ENCODE data around the gene TRAPPC3L. TPM values are rescaled to one million over a fixed set of nuclear protein-coding genes. Genes with fewer than 3 reads are reported as not detected.

The TRAPPC3L gene
- polyA plus RNA-seq, 1 of the 3 experiments (the other 2 are of a cell fraction) = 0.03 TPM

DNA sequence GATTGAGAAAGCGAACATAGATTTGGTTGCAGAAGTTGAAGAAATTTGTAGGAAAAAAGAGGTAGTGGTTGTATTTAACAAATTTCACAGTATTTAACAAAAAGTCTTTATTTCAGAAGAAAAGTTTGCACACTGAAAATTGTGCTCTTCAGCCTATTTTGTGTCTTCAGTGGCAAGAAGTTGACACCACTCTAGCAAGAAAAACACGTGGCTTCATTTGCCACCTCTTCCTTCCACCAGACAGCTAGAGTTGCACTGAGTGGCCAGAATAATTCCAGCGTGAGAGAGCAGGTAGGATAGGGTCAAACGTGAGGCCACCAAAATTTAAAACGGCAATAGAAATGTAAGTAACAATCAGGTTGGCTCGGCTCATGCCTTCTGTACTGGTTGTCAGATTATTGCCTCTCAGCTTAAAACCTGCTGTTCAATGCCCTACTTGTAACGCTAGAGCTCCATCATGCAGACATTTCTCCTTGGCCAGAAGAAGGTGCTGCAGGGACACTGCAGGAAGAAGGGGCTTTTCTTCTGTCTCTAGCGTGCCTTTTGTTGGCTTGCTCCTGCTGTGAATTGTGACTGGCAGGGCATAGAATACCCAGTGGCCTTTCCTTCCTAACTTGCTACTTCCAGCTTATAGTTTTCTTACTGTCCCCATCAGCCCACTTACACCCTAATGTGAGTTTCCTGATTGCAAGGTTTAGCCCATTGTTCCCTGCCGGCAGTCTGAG is 12.1 kb downstream of the TRAPPC3L start:
- peak overlapping the region; percentile 58 for H2AFZ ChIP-seq (ENCODE audit: low read depth)
- no peaks in the 10 kb centered on the region for H3K9me3 ChIP-seq
- ChIA-PET CTCF (interaction anchor here (0.8 to 4.5 kb wide), 17 partner anchors 8 to 461 kb away, joined by 3 to 55 read pairs (median 4); partner anchors contain the start of genes CALHM5, TRAPPC3L and TSPYL1), POLR2A (no interaction called here)
- no peaks in the 10 kb centered on the region for H3K9me2 ChIP-seq
- H4K20me1 ChIP-seq (ENCODE audit: insufficient read depth) = no peaks in the 10 kb centered on the region
- H3K79me2 ChIP-seq (ENCODE audit: insufficient read depth) = no peaks in the 10 kb centered on the region
- H3K4me1 ChIP-seq (ENCODE audit: control insufficient read depth in 1 of 2, insufficient read depth in 2 of 2, low read depth in 1 of 2, low read length in 1 of 2) = peaks cover 0 to 17% of the 10 kb centered on the region in 2 experiments; a peak in 2 of 4 replicates
- no peaks in the 10 kb centered on the region for H3K27me3 ChIP-seq (ENCODE audit: insufficient read depth)
- no peak overlapping the region for H3K4me2 ChIP-seq
- WGBS (ENCODE audit: low lambda C conversion rate) = 87% methylated on average over 9 of the region's 9 CpGs
- H3K4me3 ChIP-seq (ENCODE audit: low read depth in 2 of 2, low read length in 1 of 2) = no peak overlapping the region
- no peak for DNase-seq
- H3K9ac ChIP-seq = no peak overlapping the region
- TF ChIP-seq RXRA (IDR thresholded peaks at IDR 0.05; ENCODE audit: borderline replicate concordance, low read depth) = no peak
- TF ChIP-seq, protein P1, sequence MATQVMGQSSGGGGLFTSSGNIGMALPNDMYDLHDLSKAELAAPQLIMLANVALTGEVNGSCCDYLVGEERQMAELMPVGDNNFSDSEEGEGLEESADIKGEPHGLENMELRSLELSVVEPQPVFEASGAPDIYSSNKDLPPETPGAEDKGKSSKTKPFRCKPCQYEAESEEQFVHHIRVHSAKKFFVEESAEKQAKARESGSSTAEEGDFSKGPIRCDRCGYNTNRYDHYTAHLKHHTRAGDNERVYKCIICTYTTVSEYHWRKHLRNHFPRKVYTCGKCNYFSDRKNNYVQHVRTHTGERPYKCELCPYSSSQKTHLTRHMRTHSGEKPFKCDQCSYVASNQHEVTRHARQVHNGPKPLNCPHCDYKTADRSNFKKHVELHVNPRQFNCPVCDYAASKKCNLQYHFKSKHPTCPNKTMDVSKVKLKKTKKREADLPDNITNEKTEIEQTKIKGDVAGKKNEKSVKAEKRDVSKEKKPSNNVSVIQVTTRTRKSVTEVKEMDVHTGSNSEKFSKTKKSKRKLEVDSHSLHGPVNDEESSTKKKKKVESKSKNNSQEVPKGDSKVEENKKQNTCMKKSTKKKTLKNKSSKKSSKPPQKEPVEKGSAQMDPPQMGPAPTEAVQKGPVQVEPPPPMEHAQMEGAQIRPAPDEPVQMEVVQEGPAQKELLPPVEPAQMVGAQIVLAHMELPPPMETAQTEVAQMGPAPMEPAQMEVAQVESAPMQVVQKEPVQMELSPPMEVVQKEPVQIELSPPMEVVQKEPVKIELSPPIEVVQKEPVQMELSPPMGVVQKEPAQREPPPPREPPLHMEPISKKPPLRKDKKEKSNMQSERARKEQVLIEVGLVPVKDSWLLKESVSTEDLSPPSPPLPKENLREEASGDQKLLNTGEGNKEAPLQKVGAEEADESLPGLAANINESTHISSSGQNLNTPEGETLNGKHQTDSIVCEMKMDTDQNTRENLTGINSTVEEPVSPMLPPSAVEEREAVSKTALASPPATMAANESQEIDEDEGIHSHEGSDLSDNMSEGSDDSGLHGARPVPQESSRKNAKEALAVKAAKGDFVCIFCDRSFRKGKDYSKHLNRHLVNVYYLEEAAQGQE (IDR thresholded peaks at IDR 0.05; ENCODE audit: low read depth, low read length) = no peak
- TF ChIP-seq ELF1 (IDR thresholded peaks at IDR 0.05) = no peak
- TF ChIP-seq GATA2 (CRISPR knock-in tag; IDR thresholded peaks at IDR 0.05) = no peak
- TF ChIP-seq, protein P2, sequence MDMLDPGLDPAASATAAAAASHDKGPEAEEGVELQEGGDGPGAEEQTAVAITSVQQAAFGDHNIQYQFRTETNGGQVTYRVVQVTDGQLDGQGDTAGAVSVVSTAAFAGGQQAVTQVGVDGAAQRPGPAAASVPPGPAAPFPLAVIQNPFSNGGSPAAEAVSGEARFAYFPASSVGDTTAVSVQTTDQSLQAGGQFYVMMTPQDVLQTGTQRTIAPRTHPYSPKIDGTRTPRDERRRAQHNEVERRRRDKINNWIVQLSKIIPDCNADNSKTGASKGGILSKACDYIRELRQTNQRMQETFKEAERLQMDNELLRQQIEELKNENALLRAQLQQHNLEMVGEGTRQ (IDR thresholded peaks at IDR 0.05; ENCODE audit: borderline replicate concordance, low read depth, low read length) = no peak
- TF ChIP-seq NFIC (IDR thresholded peaks at IDR 0.05; ENCODE audit: borderline replicate concordance) = no peak
- TF ChIP-seq TCF12 (IDR thresholded peaks at IDR 0.05) = no peak
- no peak for TF ChIP-seq MXI1 (IDR thresholded peaks at IDR 0.05; ENCODE audit: low read depth, low read length)
- TF ChIP-seq NRF1 (IDR thresholded peaks at IDR 0.05; ENCODE audit: low read depth, low read length) = no peak
- no peak for TF ChIP-seq FOXJ3 (CRISPR knock-in tag; IDR thresholded peaks at IDR 0.05)
- TF ChIP-seq EP300 (IDR thresholded peaks at IDR 0.05; ENCODE audit: borderline replicate concordance in 1 of 2, low read depth in 1 of 2, low read length in 1 of 2) = no peak
- TF ChIP-seq RFX5 (IDR thresholded peaks at IDR 0.05; ENCODE audit: low read length) = no peak
- TF ChIP-seq, protein P3, sequence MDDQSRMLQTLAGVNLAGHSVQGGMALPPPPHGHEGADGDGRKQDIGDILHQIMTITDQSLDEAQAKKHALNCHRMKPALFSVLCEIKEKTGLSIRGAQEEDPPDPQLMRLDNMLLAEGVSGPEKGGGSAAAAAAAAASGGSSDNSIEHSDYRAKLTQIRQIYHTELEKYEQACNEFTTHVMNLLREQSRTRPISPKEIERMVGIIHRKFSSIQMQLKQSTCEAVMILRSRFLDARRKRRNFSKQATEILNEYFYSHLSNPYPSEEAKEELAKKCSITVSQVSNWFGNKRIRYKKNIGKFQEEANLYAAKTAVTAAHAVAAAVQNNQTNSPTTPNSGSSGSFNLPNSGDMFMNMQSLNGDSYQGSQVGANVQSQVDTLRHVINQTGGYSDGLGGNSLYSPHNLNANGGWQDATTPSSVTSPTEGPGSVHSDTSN (IDR thresholded peaks at IDR 0.05) = no peak
- no peak for TF ChIP-seq SIN3A (IDR thresholded peaks at IDR 0.05; ENCODE audit: borderline replicate concordance, low read depth, low read length)
- peaks cover 3% of the 10 kb centered on the region for H3F3A ChIP-seq (replicated peaks; ENCODE audit: insufficient read depth)
- H3K27ac ChIP-seq (ENCODE audit: low read depth in 2 of 2, low read length in 1 of 2) = no peak overlapping the region
- no peaks in the 10 kb centered on the region for H3K36me3 ChIP-seq (replicated peaks in 1 of 2; ENCODE audit: control insufficient read depth in 1 of 2, insufficient read depth in 2 of 2, low read length in 1 of 2)
